H9 (cell line): ENCODE results near the gene CD84. TPM values are rescaled to one million over a fixed set of nuclear protein-coding genes. Genes with fewer than 3 reads are reported as not detected.

Source experiments
- DNase-seq: peaks from one replicate; pipeline ENCODE4 v3.0.0-alpha.2; 2017
- H2AFZ ChIP-seq: one replicate; pipeline ENCODE4 v1.6.1; 2013; ENCODE audit warnings: mild to moderate bottlenecking, low read length, control low read depth, moderate library complexity
- H2AK5ac ChIP-seq: 2 replicates; pipeline ENCODE4 v1.6.1; 2013; ENCODE audit warnings: low read length, control low read depth, mixed read lengths; ENCODE audit not compliant: insufficient read length
- H2BK120ac ChIP-seq: one replicate; pipeline ENCODE4 v1.6.1; 2013; ENCODE audit warnings: low read depth, mild to moderate bottlenecking, low read length, control low read depth, inconsistent platforms; ENCODE audit not compliant: poor library complexity, severe bottlenecking
- H2BK12ac ChIP-seq: 2 replicates; pipeline ENCODE4 v1.6.1; 2013; ENCODE audit warnings: low read length, control low read depth, mixed read lengths, low read depth; ENCODE audit not compliant: insufficient read length
- H2BK15ac ChIP-seq: 2 replicates; pipeline ENCODE4 v1.6.1; 2013; ENCODE audit warnings: low read depth, low read length, control low read depth
- H2BK20ac ChIP-seq: one replicate; pipeline ENCODE4 v1.6.1; 2013; ENCODE audit warnings: low read depth, mild to moderate bottlenecking, low read length, control low read depth, inconsistent platforms; ENCODE audit not compliant: poor library complexity, severe bottlenecking
- H2BK5ac ChIP-seq: 2 replicates; pipeline ENCODE4 v1.6.1; 2013; ENCODE audit warnings: low read length, control low read depth, mixed read lengths; ENCODE audit not compliant: insufficient read length
- H3K14ac ChIP-seq: 2 replicates; pipeline ENCODE4 v1.6.1; 2013; ENCODE audit warnings: low read length, control low read depth; ENCODE audit not compliant: insufficient read depth
- H3K18ac ChIP-seq: 2 replicates; pipeline ENCODE4 v1.6.1; 2013; ENCODE audit warnings: low read depth, mild to moderate bottlenecking, mixed read lengths, low read length, control low read depth; ENCODE audit not compliant: insufficient read length
- H3K23ac ChIP-seq: 2 replicates; pipeline ENCODE4 v1.6.1; 2013; ENCODE audit warnings: low read length, control low read depth, mixed read lengths, low read depth; ENCODE audit not compliant: insufficient read length
- H3K23me2 ChIP-seq: 2 replicates; pipeline ENCODE4 v1.6.1; 2013; ENCODE audit warnings: low read depth, mild to moderate bottlenecking, mixed read lengths, low read length, control low read depth; ENCODE audit not compliant: insufficient read length, poor library complexity, severe bottlenecking
- H3K27ac ChIP-seq: 2 replicates; pipeline ENCODE4 v1.5.1; 2013; ENCODE audit warnings: low read length, control low read depth, mixed read lengths, low read depth; ENCODE audit not compliant: insufficient read length
- H3K27me3 ChIP-seq: 2 replicates; pipeline ENCODE4 v1.6.1; 2013; ENCODE audit warnings: low read length, control low read depth, inconsistent platforms; ENCODE audit not compliant: insufficient read depth
- H3K4ac ChIP-seq: 2 replicates; pipeline ENCODE4 v1.6.1; 2013; ENCODE audit warnings: low read depth, mild to moderate bottlenecking, control low read depth, inconsistent platforms, low read length, moderate library complexity
- H3K4me1 ChIP-seq: 2 replicates; pipeline ENCODE4 v1.6.1; 2013; ENCODE audit warnings: low read length, control low read depth, inconsistent platforms; ENCODE audit not compliant: insufficient read depth
- H3K4me2 ChIP-seq: 2 replicates; pipeline ENCODE4 v1.6.1; 2013; ENCODE audit warnings: low read length, control low read depth, mixed read lengths; ENCODE audit not compliant: insufficient read length, insufficient read depth
- H3K56ac ChIP-seq: 2 replicates; pipeline ENCODE4 v1.6.1; 2013; ENCODE audit warnings: low read depth, mild to moderate bottlenecking, mixed read lengths, low read length, control low read depth; ENCODE audit not compliant: insufficient read length
- H3K79me1 ChIP-seq: 2 replicates; pipeline ENCODE4 v1.6.1; 2013; ENCODE audit warnings: low read depth, mild to moderate bottlenecking, moderate library complexity, low read length, control low read depth, inconsistent platforms; ENCODE audit not compliant: insufficient read depth, poor library complexity, severe bottlenecking
- H3K79me2 ChIP-seq: 2 replicates; pipeline ENCODE4 v1.6.1; 2013; ENCODE audit warnings: low read length, control low read depth, inconsistent platforms; ENCODE audit not compliant: insufficient read depth
- H3K9ac ChIP-seq: 2 replicates; pipeline ENCODE4 v1.6.1; 2013; ENCODE audit warnings: low read length, control low read depth, mixed read lengths; ENCODE audit not compliant: insufficient read length; ENCODE audit errors: extremely low read depth
- H3K9me3 ChIP-seq: one replicate; pipeline ENCODE4 v1.6.1; 2013; ENCODE audit warnings: low read depth, low read length, inconsistent platforms; ENCODE audit not compliant: control insufficient read depth
- H3T11ph ChIP-seq: one replicate; pipeline ENCODE4 v1.6.1; 2013; ENCODE audit warnings: mild to moderate bottlenecking, low read length, control low read depth, inconsistent platforms
- H4K20me1 ChIP-seq: one replicate; pipeline ENCODE4 v1.6.1; 2013; ENCODE audit not compliant: control insufficient read depth, insufficient read length, insufficient read depth
- H4K5ac ChIP-seq: 2 replicates; pipeline ENCODE4 v1.6.1; 2013; ENCODE audit warnings: low read depth, mild to moderate bottlenecking, mixed read lengths, low read length, control low read depth; ENCODE audit not compliant: insufficient read length
- H4K8ac ChIP-seq: replicated peaks from 2 replicates; pipeline ENCODE4 v1.6.1; 2013; ENCODE audit warnings: low read length, control low read depth, mixed read lengths, low read depth; ENCODE audit not compliant: insufficient read length
- H4K91ac ChIP-seq: 2 replicates; pipeline ENCODE4 v1.6.1; 2013; ENCODE audit warnings: low read depth, mild to moderate bottlenecking, moderate library complexity, mixed read lengths, low read length, control low read depth; ENCODE audit not compliant: insufficient read length
- H3K27ac Mint-ChIP-seq, 3 experiments: 2 replicates in 2 of 3; 3 replicates in 1 of 3; pipeline ENCODE4 v1.8.0; 2020 to 2021; ENCODE audit warnings: mixed read lengths in 3 of 3, mild to moderate bottlenecking in 1 of 3, moderate library complexity in 1 of 3
- H3K27me3 Mint-ChIP-seq: 2 replicates; pipeline ENCODE4 v1.8.0; 2021; ENCODE audit warnings: low read depth, mild to moderate bottlenecking, moderate library complexity, mixed read lengths
- H3K36me3 Mint-ChIP-seq, 3 experiments: 2 replicates in 2 of 3; 3 replicates in 1 of 3; pipeline ENCODE4 v1.8.0; 2020 to 2021; ENCODE audit warnings: low read depth in 3 of 3, mixed read lengths in 3 of 3; ENCODE audit not compliant: insufficient read depth in 1 of 3
- H3K4me1 Mint-ChIP-seq, 2 experiments: 2 replicates each; pipeline ENCODE4 v1.8.0; 2020; ENCODE audit warnings: mixed read lengths in 2 of 2
- H3K4me3 Mint-ChIP-seq, 2 experiments: 2 replicates in 1 of 2; 3 replicates in 1 of 2; pipeline ENCODE4 v1.8.0; 2020 to 2021; ENCODE audit warnings: mild to moderate bottlenecking in 2 of 2, mixed read lengths in 2 of 2, moderate library complexity in 1 of 2
- H3K9me3 Mint-ChIP-seq, 2 experiments: 2 replicates in 1 of 2; 3 replicates in 1 of 2; pipeline ENCODE4 v1.8.0; 2020; ENCODE audit warnings: mild to moderate bottlenecking in 2 of 2, mixed read lengths in 2 of 2, moderate library complexity in 1 of 2
- WGBS: extraction: QIAGEN DNeasy Blood & Tissue Kit; methylation state at CpG from one replicate; pipeline ENCODE4 v1.1.7; 2013; ENCODE audit warnings: missing lambda C conversion rate, low lambda C conversion rate, mixed read lengths; ENCODE audit not compliant: insufficient read length; ENCODE audit errors: extremely low coverage; 5-methylcytosine and 5-hydroxymethylcytosine counted together
- total RNA-seq: library from RNA; stranded (reverse); gene quantifications from 2 replicates; pipeline ENCODE4 v1.2.1, GENCODE V29; 2021
- TF ChIP-seq, protein P1 (sequence below): fragments of 200-600 bp; sonication (generic); conservative IDR thresholded peaks from 3 replicates; pipeline ENCODE4 v1.8.0; 2021; ENCODE audit warnings: antibody characterized with exemption, mild to moderate bottlenecking

CD84 gene
- total RNA-seq, 1 experiment from 2014 or later, result not detected

DNA sequence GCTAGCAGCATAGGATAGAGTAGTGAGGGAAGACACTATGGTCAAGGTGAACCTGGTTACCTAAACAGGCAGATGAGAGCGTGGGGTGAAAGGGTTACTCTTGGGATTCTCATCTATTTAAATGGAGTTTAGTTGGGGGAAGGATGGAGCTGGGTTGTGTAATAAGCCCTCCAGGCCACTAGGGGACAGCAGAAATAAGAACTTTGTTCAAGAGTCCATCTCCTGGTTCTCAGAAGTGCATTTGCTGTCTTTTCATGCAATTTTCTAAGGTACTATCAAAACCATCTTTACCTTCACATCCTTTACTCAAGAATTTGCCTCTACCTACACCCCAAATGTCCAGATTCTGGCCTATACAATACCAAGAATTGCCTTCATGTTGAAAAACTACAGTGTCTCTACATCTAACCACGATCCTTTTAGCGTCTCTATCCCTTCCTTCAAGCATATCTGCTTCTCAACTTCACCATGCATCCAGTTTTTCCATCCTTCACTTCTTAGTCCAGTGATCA is 39.5 kb upstream of the CD84 start:
- H3K36me3 Mint-ChIP-seq, result peaks cover 4 to 6% (median 6%) of the 10 kb centered on the region in 3 experiments; a peak in 6 of 7 replicates
- no peak overlapping the region for H4K5ac ChIP-seq
- no peak overlapping the region for H3K14ac ChIP-seq
- H2BK15ac ChIP-seq, result no peak overlapping the region
- H3T11ph ChIP-seq, result no peak overlapping the region
- H3K79me1 ChIP-seq, result no peaks in the 10 kb centered on the region
- H3K23ac ChIP-seq, result no peak overlapping the region
- no peak overlapping the region for H3K4me2 ChIP-seq
- H4K20me1 ChIP-seq, result no peaks in the 10 kb centered on the region
- no peak overlapping the region for H2AK5ac ChIP-seq
- TF ChIP-seq, protein P1, sequence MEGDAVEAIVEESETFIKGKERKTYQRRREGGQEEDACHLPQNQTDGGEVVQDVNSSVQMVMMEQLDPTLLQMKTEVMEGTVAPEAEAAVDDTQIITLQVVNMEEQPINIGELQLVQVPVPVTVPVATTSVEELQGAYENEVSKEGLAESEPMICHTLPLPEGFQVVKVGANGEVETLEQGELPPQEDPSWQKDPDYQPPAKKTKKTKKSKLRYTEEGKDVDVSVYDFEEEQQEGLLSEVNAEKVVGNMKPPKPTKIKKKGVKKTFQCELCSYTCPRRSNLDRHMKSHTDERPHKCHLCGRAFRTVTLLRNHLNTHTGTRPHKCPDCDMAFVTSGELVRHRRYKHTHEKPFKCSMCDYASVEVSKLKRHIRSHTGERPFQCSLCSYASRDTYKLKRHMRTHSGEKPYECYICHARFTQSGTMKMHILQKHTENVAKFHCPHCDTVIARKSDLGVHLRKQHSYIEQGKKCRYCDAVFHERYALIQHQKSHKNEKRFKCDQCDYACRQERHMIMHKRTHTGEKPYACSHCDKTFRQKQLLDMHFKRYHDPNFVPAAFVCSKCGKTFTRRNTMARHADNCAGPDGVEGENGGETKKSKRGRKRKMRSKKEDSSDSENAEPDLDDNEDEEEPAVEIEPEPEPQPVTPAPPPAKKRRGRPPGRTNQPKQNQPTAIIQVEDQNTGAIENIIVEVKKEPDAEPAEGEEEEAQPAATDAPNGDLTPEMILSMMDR, result peak; percentile 69
- H3K27ac Mint-ChIP-seq, result no peak overlapping the region
- no peak overlapping the region for H2BK20ac ChIP-seq
- no peak overlapping the region for H3K4me3 Mint-ChIP-seq
- no peak overlapping the region for H3K9ac ChIP-seq
- H3K9me3 Mint-ChIP-seq, result peaks cover 0 to 5% of the 10 kb centered on the region in 2 experiments; a peak in 3 of 5 replicates
- no peak overlapping the region for H3K56ac ChIP-seq
- H3K27me3 ChIP-seq, result no peaks in the 10 kb centered on the region
- H3K23me2 ChIP-seq, result no peaks in the 10 kb centered on the region
- no peak overlapping the region for H2BK5ac ChIP-seq
- no peaks in the 10 kb centered on the region for H3K79me2 ChIP-seq
- H3K27ac ChIP-seq, result no peak overlapping the region
- H3K4ac ChIP-seq, result no peak overlapping the region
- WGBS, result 100% methylated on average over 2 of the region's 3 CpGs
- no peak overlapping the region for H2AFZ ChIP-seq
- no peak overlapping the region for H4K91ac ChIP-seq
- H3K9me3 ChIP-seq, result no peaks in the 10 kb centered on the region
- no peaks in the 10 kb centered on the region for H3K27me3 Mint-ChIP-seq
- no peaks in the 10 kb centered on the region for H3K4me1 ChIP-seq
- H2BK12ac ChIP-seq, result no peak overlapping the region
- no peak overlapping the region for H4K8ac ChIP-seq
- no peak overlapping the region for H2BK120ac ChIP-seq
- DNase-seq, result no peak
- H3K18ac ChIP-seq, result no peak overlapping the region
- H3K4me1 Mint-ChIP-seq, result peaks cover 2 to 13% of the 10 kb centered on the region in 2 experiments
